HepG2 (cell line): ENCODE data around the gene ACYP2. TPM values are rescaled to one million over a fixed set of nuclear protein-coding genes. Genes with fewer than 3 reads are reported as not detected.

Experiments
- ATAC-seq: fragments of 200-7000 bp; cut with Tn5 transposase; 3 replicates; pipeline ENCODE4 v1.9.1; 2020; ENCODE audit warnings: mild to moderate bottlenecking, moderate library complexity
- BruUV-seq: library from RNA; stranded (reverse); fragments of 400-500 nt; replicated peaks from 2 replicates; lab custom pipeline; 2021; lab: Mats Ljungman, UMichigan
- CTCF ChIA-PET: fragments of 300-600 bp; formaldehyde crosslinking; extraction: SDS; loops from one replicate; lab custom pipeline; 2021; ENCODE audit warnings: low total read pairs, inconsistent platforms, low intra/inter-chr PET ratio; lab: Yijun Ruan, JAX
- POLR2A ChIA-PET: fragments of 350-600 bp; sonication (Branson Sonifier 250); formaldehyde crosslinking; loops from one replicate; lab custom pipeline; 2020; ENCODE audit warnings: antibody characterized with exemption, inconsistent platforms; lab: Yijun Ruan, JAX
- DNase-seq: peaks from one replicate; pipeline ENCODE4 v3.0.0-alpha.2; 2015; ENCODE audit warnings: low spot score
- FAIRE-seq: peaks from 3 replicates; lab custom pipeline; 2011; peaks lifted over from hg19 to GRCh38; lab: Jason Lieb, UNC
- H2AFZ ChIP-seq: one replicate; pipeline ENCODE4 v1.6.1; 2011; ENCODE audit warnings: low read length, inconsistent platforms
- H3K27ac ChIP-seq: fragments of 300-600 bp; 3 replicates; pipeline ENCODE4 v1.8.0; 2011; ENCODE audit warnings: mixed run types, mild to moderate bottlenecking, mixed read lengths, low read length, inconsistent platforms; ENCODE audit not compliant: insufficient read depth; ENCODE audit errors: extremely low read length
- H3K27me3 ChIP-seq, 2 experiments: fragments of 200-600 bp in 1 of 2; 2 replicates in 1 of 2; 3 replicates in 1 of 2; pipeline versions ENCODE4 v1.6.0 to v1.8.0; 2011; ENCODE audit warnings: low read length in 2 of 2, mild to moderate bottlenecking in 2 of 2, moderate library complexity in 2 of 2, inconsistent platforms in 1 of 2; ENCODE audit not compliant: insufficient read depth in 2 of 2, control insufficient read depth in 1 of 2
- H3K36me3 ChIP-seq, 2 experiments: fragments of 200-600 bp in 1 of 2; replicated peaks in 1 of 2; 2 replicates in 1 of 2; 3 replicates in 1 of 2; pipeline versions ENCODE4 v1.5.1 to v1.8.0; 2011; ENCODE audit warnings: low read length in 2 of 2, inconsistent platforms in 1 of 2; ENCODE audit not compliant: insufficient read depth in 2 of 2, control insufficient read depth in 1 of 2
- H3K4me1 ChIP-seq: 2 replicates; pipeline ENCODE4 v1.5.1; 2012; ENCODE audit warnings: low read length, inconsistent platforms; ENCODE audit not compliant: insufficient read depth
- H3K4me2 ChIP-seq: 2 replicates; pipeline ENCODE4 v1.6.0; 2011; ENCODE audit warnings: low read depth, low read length, inconsistent platforms
- H3K4me3 ChIP-seq, 3 experiments: fragments of 200-600 bp in 1 of 3; sonication (generic), shearing (Covaris generic) in 1 of 3; replicated peaks in 1 of 3; 2 replicates each; pipeline ENCODE4 v1.5.1; 2011 to 2016; ENCODE audit warnings: low read length in 3 of 3, inconsistent platforms in 2 of 3, low read depth in 2 of 3, mild to moderate bottlenecking in 2 of 3, control low read depth in 1 of 3, mixed read lengths in 1 of 3; ENCODE audit not compliant: insufficient read depth in 1 of 3
- H3K79me2 ChIP-seq: one replicate; pipeline ENCODE4 v1.6.1; 2011; ENCODE audit warnings: low read length, inconsistent platforms; ENCODE audit not compliant: insufficient read depth
- H3K9ac ChIP-seq: 2 replicates; pipeline ENCODE4 v1.6.0; 2011; ENCODE audit warnings: mild to moderate bottlenecking, low read depth, low read length, inconsistent platforms; ENCODE audit not compliant: insufficient read depth
- H3K9me3 ChIP-seq: 2 replicates; pipeline ENCODE4 v1.5.1; 2012; ENCODE audit warnings: mild to moderate bottlenecking, low read length
- H4K20me1 ChIP-seq: 2 replicates; pipeline ENCODE4 v1.6.0; 2011; ENCODE audit warnings: inconsistent platforms, mild to moderate bottlenecking, low read length, moderate library complexity; ENCODE audit not compliant: insufficient read depth
- EEA1 ChIP-seq: sonication (generic); formaldehyde crosslinking; IDR thresholded peaks from 2 replicates; pipeline ENCODE4 v1.5.1; 2020; ENCODE audit warnings: mild to moderate bottlenecking, missing genetic modification reagents, borderline replicate concordance
- GTF3A ChIP-seq: sonication (generic); formaldehyde crosslinking; conservative IDR thresholded peaks from 2 replicates; pipeline ENCODE4 v1.4.0; 2020; ENCODE audit warnings: mild to moderate bottlenecking, missing genetic modification reagents
- KDM4B ChIP-seq: sonication (generic); formaldehyde crosslinking; IDR thresholded peaks from 2 replicates; pipeline ENCODE4 v1.4.0; 2020; ENCODE audit warnings: missing genetic modification reagents
- NFE2 ChIP-seq: sonication (generic); formaldehyde crosslinking; IDR thresholded peaks from 2 replicates; pipeline ENCODE4 v1.4.0; 2020; ENCODE audit warnings: missing genetic modification reagents
- ZFP36 ChIP-seq: fragments of 150-350 bp; IDR thresholded peaks from 2 replicates; pipeline ENCODE4 v1.6.1; 2018; ENCODE audit warnings: borderline replicate concordance, low read length, low read depth; ENCODE audit not compliant: partially characterized antibody
- ZNF17 ChIP-seq: sonication (generic); formaldehyde crosslinking; IDR thresholded peaks from 2 replicates; pipeline ENCODE4 v1.5.0; 2020; ENCODE audit warnings: mild to moderate bottlenecking, missing genetic modification reagents
- ZNF430 ChIP-seq: sonication (generic); formaldehyde crosslinking; IDR thresholded peaks from 2 replicates; pipeline ENCODE4 v1.9.0; 2021; ENCODE audit warnings: mild to moderate bottlenecking, missing genetic modification reagents
- ZNF772 ChIP-seq: sonication (generic); formaldehyde crosslinking; IDR thresholded peaks from 2 replicates; pipeline ENCODE4 v1.5.0; 2020; ENCODE audit warnings: mild to moderate bottlenecking, missing genetic modification reagents
- ZNF878 ChIP-seq: sonication (generic); formaldehyde crosslinking; IDR thresholded peaks from 2 replicates; pipeline ENCODE4 v1.8.1; 2023; ENCODE audit warnings: mild to moderate bottlenecking, missing genetic modification reagents, moderate library complexity
- WGBS: methylation state at CpG from one replicate; pipeline ENCODE4 v1.1.6; 2017; ENCODE audit warnings: low lambda C conversion rate; 5-methylcytosine and 5-hydroxymethylcytosine counted together
- in situ Hi-C: cut with HindIII; loops from 2 replicates; pipeline ENCODE4 v1.10.0; 2017; ENCODE audit warnings: low pct_unique_long_range_greater_than_20kb; ENCODE audit not compliant: extremely low pct_ligation_motif_present
- intact Hi-C: fragments of 100-400 bp; cut with micrococcal nuclease; formaldehyde crosslinking; loops from one replicate; pipeline ENCODE4 v1.10.0; 2022; ENCODE audit not compliant: unreplicated experiment
- polyA plus RNA-seq, 8 experiments: library from polyadenylated mRNA; depleted of rRNA in 3 of 8; stranded (reverse) in 7 of 8; unstranded in 1 of 8; fragments of >200 nt; fragmentation: Illumina TruSeq in 4 of 8; extraction: Trizol in 4 of 8; gene quantifications; 2 replicates each; pipeline versions ENCODE4 v1.2.1 to v1.2.3, GENCODE V29; 2011 to 2016; ENCODE audit warnings: low read depth in 4 of 8, missing spikeins in 1 of 8, mixed read lengths in 1 of 8; ENCODE audit not compliant: insufficient read depth in 1 of 8
- total RNA-seq, 5 experiments: library from RNA; depleted of rRNA; stranded (reverse); fragments of >200 nt; fragmentation: Illumina TruSeq; extraction: Trizol; gene quantifications; 2 replicates each; pipeline ENCODE4 v1.2.3, GENCODE V29; 2016; ENCODE audit warnings: low read depth in 1 of 5
- TF ChIP-seq, protein P1 (sequence below), 2 experiments: sonication (generic) in 1 of 2; formaldehyde crosslinking in 1 of 2; IDR thresholded peaks; 2 replicates each; pipeline versions ENCODE4 v1.6.1 to v1.9.0; 2014 to 2022; ENCODE audit warnings: antibody characterized with exemption in 1 of 2, borderline replicate concordance in 1 of 2, inconsistent platforms in 1 of 2, low read depth in 1 of 2, missing genetic modification reagents in 1 of 2

ACYP2 gene
- total and polyA plus RNA-seq, 2 of the 13 experiments (the other 11 are each of a cell fraction or from before 2014, with no cell fraction given): 12.3 to 12.7 TPM

DNA sequence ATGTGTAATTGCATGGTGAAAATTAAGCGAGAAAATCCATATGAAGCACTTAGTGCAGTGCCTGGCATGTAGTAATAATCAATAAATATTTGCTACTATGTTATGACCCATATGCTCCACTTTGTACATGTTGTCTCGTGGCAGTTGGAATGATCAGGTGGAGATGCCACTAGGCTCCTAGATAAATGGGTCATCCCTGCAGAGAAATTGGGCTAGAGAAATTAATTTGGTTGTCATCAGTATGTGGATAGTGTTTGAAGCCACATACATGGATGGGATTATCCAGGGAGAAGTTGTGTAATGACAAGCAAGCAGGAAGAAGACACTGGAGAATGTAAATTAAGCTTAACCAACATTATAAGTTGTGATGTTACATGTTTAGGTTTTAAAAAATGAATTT, 33.0 kb downstream of the ACYP2 start:
- no peak for ATAC-seq
- BruUV-seq: no TSS peak
- FAIRE-seq: no peak
- Histone ChIP-seq H3K79me2 (no peaks in the 10 kb centered on the region), H3K27me3 (no peaks in the 10 kb centered on the region), H3K27ac (no peak overlapping the region), H3K9ac (no peak overlapping the region), H3K4me1 (peaks cover 11% of the 10 kb centered on the region), H3K4me3 (no peak overlapping the region), H3K36me3 (no peaks in the 10 kb centered on the region), H4K20me1 (no peaks in the 10 kb centered on the region), H3K4me2 (no peak overlapping the region), H3K9me3 (0 out of 2 replicates have a peak, but pooled peaks cover 3% of the 10 kb centered on the region), H2AFZ (no peak overlapping the region)
- TF ChIP-seq ZNF772 (CRISPR knock-in tag) (no peak), GTF3A (CRISPR knock-in tag) (no peak), ZNF430 (CRISPR knock-in tag) (no peak), NFE2 (CRISPR knock-in tag) (no peak), ZNF17 (CRISPR knock-in tag) (no peak), ZNF878 (CRISPR knock-in tag) (no peak), ZFP36 (no peak), KDM4B (no peak), EEA1 (CRISPR knock-in tag) (no peak)
- TF ChIP-seq, protein P1, sequence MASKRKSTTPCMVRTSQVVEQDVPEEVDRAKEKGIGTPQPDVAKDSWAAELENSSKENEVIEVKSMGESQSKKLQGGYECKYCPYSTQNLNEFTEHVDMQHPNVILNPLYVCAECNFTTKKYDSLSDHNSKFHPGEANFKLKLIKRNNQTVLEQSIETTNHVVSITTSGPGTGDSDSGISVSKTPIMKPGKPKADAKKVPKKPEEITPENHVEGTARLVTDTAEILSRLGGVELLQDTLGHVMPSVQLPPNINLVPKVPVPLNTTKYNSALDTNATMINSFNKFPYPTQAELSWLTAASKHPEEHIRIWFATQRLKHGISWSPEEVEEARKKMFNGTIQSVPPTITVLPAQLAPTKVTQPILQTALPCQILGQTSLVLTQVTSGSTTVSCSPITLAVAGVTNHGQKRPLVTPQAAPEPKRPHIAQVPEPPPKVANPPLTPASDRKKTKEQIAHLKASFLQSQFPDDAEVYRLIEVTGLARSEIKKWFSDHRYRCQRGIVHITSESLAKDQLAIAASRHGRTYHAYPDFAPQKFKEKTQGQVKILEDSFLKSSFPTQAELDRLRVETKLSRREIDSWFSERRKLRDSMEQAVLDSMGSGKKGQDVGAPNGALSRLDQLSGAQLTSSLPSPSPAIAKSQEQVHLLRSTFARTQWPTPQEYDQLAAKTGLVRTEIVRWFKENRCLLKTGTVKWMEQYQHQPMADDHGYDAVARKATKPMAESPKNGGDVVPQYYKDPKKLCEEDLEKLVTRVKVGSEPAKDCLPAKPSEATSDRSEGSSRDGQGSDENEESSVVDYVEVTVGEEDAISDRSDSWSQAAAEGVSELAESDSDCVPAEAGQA (IDR thresholded peaks at IDR 0.05; ENCODE audit: low read depth): no peak
- TF ChIP-seq, protein P1 (CRISPR knock-in tag; IDR thresholded peaks at IDR 0.05; ENCODE audit: borderline replicate concordance): no peak
- ChIA-PET CTCF (no interaction called here), POLR2A (no interaction called here)
- intact Hi-C loops: no loop called here
- no peak for DNase-seq
- WGBS: 81% methylated on average over 2 of the region's 2 CpGs
- in situ Hi-C loops: no loop called here
